ACHN (cell line): ENCODE results near the gene FAM20C.

Experiments used
- DNase-seq: peaks from one replicate; pipeline ENCODE4 v3.0.0-alpha.2; 2015
- in situ Hi-C: cut with HindIII; loops from 2 replicates; pipeline ENCODE4 v1.10.0; 2017; ENCODE audit warnings: low sequenced_read_pairs, low pct_ligation_motif_present, low pct_unique_long_range_greater_than_20kb

The FAM20C gene

GRCh38 chr7:187227-187927 lies 5.0 kb upstream of the FAM20C start:
- DNase-seq: no peak
- in situ Hi-C loops: no loop called here

- DNase-seq: no peak
- in situ Hi-C loops: no loop called here
Observed at GRCh38 chr7:188174-188573, 4.2 kb upstream of the FAM20C start.

GRCh38 chr7:188727-189500 lies 3.5 kb upstream of the FAM20C start:
- DNase-seq: no peak
- in situ Hi-C loops: no loop called here

GRCh38 chr7:189719-190118 lies 2.7 kb upstream of the FAM20C start:
- in situ Hi-C loops: no loop called here
- no peak for DNase-seq

- DNase-seq: no peak
- in situ Hi-C loops: no loop called here
Observed at GRCh38 chr7:190196-190595, 2.2 kb upstream of the FAM20C start.

- peak; percentile 59 for DNase-seq
- in situ Hi-C loops: no loop called here
Observed at GRCh38 chr7:191105-191980, 1.0 kb upstream of the FAM20C start.

- DNase-seq: peak; percentile 30
- in situ Hi-C loops: no loop called here
Observed at GRCh38 chr7:192701-193480, 520 bp downstream of the FAM20C start.

GRCh38 chr7:193481-194251 lies 1.3 kb downstream of the FAM20C start:
- in situ Hi-C loops: no loop called here
- peak; percentile 25 for DNase-seq

GRCh38 chr7:194252-195009 lies 2.1 kb downstream of the FAM20C start:
- in situ Hi-C loops: no loop called here
- DNase-seq: peak; percentile 44

GRCh38 chr7:195010-195829 lies 2.8 kb downstream of the FAM20C start:
- in situ Hi-C loops: no loop called here
- no peak for DNase-seq

GRCh38 chr7:195830-196128 lies 3.4 kb downstream of the FAM20C start:
- DNase-seq: no peak
- in situ Hi-C loops: no loop called here

- in situ Hi-C loops: no loop called here
Observed at GRCh38 chr7:196283-196682, 3.9 kb downstream of the FAM20C start.

GRCh38 chr7:196778-197321 lies 4.5 kb downstream of the FAM20C start:
- no peak for DNase-seq
- in situ Hi-C loops: no loop called here

More at GRCh38 chr7:196283-196682, 3.9 kb downstream of the FAM20C start:
- no peak for DNase-seq

GRCh38 chr7:197413-198335 lies 5.3 kb downstream of the FAM20C start:
- DNase-seq: no peak
- in situ Hi-C loops: no loop called here

- DNase-seq: no peak
- in situ Hi-C loops: no loop called here
Observed at GRCh38 chr7:199483-200249, 7.3 kb downstream of the FAM20C start.
